ENCODE data around the gene ARFGAP3. TPM values are rescaled to one million over a fixed set of nuclear protein-coding genes. Genes with fewer than 3 reads are reported as not detected.

ARFGAP3 gene
- total and polyA plus RNA-seq, 2 experiments from 2014 or later, result 14.8 to 19.1 TPM

DNA sequence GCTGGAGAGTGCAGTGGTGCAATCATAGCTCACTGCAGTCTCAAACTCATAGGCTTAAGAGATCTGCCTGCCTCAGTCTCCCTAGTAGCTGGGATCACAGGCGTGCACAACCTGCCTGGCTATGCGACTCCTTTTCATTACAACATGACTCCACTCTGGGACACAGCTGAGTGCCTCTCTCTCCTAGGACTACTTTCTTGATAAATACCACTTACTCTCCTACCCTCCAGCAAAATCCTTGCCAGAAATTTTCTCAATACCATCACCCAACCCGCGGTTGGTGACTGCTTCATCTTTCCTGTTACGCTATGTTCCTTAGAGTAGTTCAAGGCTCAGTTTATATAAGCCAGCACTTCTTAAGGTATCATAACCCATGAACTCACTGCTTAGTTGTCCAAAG is 26.9 kb downstream of the ARFGAP3 start (continued):
- TF ChIP-seq, protein P1, sequence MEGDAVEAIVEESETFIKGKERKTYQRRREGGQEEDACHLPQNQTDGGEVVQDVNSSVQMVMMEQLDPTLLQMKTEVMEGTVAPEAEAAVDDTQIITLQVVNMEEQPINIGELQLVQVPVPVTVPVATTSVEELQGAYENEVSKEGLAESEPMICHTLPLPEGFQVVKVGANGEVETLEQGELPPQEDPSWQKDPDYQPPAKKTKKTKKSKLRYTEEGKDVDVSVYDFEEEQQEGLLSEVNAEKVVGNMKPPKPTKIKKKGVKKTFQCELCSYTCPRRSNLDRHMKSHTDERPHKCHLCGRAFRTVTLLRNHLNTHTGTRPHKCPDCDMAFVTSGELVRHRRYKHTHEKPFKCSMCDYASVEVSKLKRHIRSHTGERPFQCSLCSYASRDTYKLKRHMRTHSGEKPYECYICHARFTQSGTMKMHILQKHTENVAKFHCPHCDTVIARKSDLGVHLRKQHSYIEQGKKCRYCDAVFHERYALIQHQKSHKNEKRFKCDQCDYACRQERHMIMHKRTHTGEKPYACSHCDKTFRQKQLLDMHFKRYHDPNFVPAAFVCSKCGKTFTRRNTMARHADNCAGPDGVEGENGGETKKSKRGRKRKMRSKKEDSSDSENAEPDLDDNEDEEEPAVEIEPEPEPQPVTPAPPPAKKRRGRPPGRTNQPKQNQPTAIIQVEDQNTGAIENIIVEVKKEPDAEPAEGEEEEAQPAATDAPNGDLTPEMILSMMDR (conservative IDR thresholded peaks at IDR 0.05; ENCODE audit: low read depth in 2 of 2), result no peak
- TF ChIP-seq ZNF114 (CRISPR knock-in tag; IDR thresholded peaks at IDR 0.05), result no peak
- TF ChIP-seq ZNF331 (CRISPR knock-in tag; IDR thresholded peaks at IDR 0.05; ENCODE audit: low read depth), result no peak
- TF ChIP-seq NANOG (IDR thresholded peaks at IDR 0.05; ENCODE audit: borderline replicate concordance), result no peak
- TF ChIP-seq EZH2 (IDR thresholded peaks at IDR 0.05; ENCODE audit: low read depth, unreplicated experiment), result no peak
- TF ChIP-seq, protein P2, sequence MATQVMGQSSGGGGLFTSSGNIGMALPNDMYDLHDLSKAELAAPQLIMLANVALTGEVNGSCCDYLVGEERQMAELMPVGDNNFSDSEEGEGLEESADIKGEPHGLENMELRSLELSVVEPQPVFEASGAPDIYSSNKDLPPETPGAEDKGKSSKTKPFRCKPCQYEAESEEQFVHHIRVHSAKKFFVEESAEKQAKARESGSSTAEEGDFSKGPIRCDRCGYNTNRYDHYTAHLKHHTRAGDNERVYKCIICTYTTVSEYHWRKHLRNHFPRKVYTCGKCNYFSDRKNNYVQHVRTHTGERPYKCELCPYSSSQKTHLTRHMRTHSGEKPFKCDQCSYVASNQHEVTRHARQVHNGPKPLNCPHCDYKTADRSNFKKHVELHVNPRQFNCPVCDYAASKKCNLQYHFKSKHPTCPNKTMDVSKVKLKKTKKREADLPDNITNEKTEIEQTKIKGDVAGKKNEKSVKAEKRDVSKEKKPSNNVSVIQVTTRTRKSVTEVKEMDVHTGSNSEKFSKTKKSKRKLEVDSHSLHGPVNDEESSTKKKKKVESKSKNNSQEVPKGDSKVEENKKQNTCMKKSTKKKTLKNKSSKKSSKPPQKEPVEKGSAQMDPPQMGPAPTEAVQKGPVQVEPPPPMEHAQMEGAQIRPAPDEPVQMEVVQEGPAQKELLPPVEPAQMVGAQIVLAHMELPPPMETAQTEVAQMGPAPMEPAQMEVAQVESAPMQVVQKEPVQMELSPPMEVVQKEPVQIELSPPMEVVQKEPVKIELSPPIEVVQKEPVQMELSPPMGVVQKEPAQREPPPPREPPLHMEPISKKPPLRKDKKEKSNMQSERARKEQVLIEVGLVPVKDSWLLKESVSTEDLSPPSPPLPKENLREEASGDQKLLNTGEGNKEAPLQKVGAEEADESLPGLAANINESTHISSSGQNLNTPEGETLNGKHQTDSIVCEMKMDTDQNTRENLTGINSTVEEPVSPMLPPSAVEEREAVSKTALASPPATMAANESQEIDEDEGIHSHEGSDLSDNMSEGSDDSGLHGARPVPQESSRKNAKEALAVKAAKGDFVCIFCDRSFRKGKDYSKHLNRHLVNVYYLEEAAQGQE (IDR thresholded peaks at IDR 0.05; ENCODE audit: unreplicated experiment), result no peak

DNA sequence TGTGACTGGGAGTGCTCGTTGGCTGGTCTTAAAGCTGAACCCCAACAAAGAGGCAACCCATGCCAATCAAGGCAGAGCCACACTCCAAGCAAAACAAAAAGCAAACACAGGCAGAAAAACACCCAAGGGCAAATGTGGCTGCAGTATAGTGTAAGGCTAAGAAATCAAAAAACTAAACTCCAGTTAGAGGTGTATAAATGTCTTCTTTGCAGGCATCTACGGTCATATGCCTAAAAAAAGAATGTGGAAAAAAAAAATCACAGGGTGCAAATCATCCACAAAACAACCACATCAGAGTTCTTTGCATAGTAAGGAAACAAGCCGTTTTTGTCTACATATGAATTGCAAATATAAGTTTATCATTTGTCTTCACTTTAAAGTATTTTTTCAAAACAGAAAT is 27.8 kb downstream of the ARFGAP3 start:
- Mint-ChIP-seq H3K9me3 (no peaks in the 10 kb centered on the region), H3K36me3 (ENCODE audit: low read depth) (no peaks in the 10 kb centered on the region; the same call in 2 of the 3 replicates), H3K27me3 (ENCODE audit: insufficient read depth, low read depth, poor library complexity) (no peaks in the 10 kb centered on the region), H3K4me3 (no peak overlapping the region), H3K27ac (no peak overlapping the region), H3K4me1 (no peaks in the 10 kb centered on the region)
- ATAC-seq (no peak), DNase-seq (ENCODE audit: low spot score) (no peak)
- Histone ChIP-seq H2AFZ (no peak overlapping the region), H3F3A (replicated peaks; ENCODE audit: low read depth) (no peaks in the 10 kb centered on the region), H3K27ac (ENCODE audit: low read depth) (no peak overlapping the region), H3K36me3 (ENCODE audit: insufficient read depth) (no peaks in the 10 kb centered on the region), H4K20me1 (replicated peaks; ENCODE audit: insufficient read depth) (no peaks in the 10 kb centered on the region), H3K4me3 (no peak overlapping the region), H3K4me2 (no peak overlapping the region), H3K79me2 (replicated peaks; ENCODE audit: insufficient read depth) (no peaks in the 10 kb centered on the region), H3K27me3 (ENCODE audit: insufficient read depth) (no peaks in the 10 kb centered on the region), H3K4me1 (ENCODE audit: insufficient read depth) (no peaks in the 10 kb centered on the region), H3K9me2 (ENCODE audit: insufficient read depth) (no peaks in the 10 kb centered on the region)
- no peak for TF ChIP-seq ZNF331 (CRISPR knock-in tag; IDR thresholded peaks at IDR 0.05; ENCODE audit: low read depth)
- no peak for TF ChIP-seq EZH2 (IDR thresholded peaks at IDR 0.05; ENCODE audit: low read depth, unreplicated experiment)
- no peak for TF ChIP-seq STAT1 (IDR thresholded peaks at IDR 0.05; ENCODE audit: unreplicated experiment)
- TF ChIP-seq CREB1 (CRISPR knock-in tag; IDR thresholded peaks at IDR 0.05; ENCODE audit: low read depth), result no peak
- TF ChIP-seq ZNF114 (CRISPR knock-in tag; IDR thresholded peaks at IDR 0.05), result no peak
- TF ChIP-seq, protein P2 (IDR thresholded peaks at IDR 0.05; ENCODE audit: unreplicated experiment), result no peak
- no peak for TF ChIP-seq NANOG (IDR thresholded peaks at IDR 0.05; ENCODE audit: borderline replicate concordance)
- TF ChIP-seq, protein P3, sequence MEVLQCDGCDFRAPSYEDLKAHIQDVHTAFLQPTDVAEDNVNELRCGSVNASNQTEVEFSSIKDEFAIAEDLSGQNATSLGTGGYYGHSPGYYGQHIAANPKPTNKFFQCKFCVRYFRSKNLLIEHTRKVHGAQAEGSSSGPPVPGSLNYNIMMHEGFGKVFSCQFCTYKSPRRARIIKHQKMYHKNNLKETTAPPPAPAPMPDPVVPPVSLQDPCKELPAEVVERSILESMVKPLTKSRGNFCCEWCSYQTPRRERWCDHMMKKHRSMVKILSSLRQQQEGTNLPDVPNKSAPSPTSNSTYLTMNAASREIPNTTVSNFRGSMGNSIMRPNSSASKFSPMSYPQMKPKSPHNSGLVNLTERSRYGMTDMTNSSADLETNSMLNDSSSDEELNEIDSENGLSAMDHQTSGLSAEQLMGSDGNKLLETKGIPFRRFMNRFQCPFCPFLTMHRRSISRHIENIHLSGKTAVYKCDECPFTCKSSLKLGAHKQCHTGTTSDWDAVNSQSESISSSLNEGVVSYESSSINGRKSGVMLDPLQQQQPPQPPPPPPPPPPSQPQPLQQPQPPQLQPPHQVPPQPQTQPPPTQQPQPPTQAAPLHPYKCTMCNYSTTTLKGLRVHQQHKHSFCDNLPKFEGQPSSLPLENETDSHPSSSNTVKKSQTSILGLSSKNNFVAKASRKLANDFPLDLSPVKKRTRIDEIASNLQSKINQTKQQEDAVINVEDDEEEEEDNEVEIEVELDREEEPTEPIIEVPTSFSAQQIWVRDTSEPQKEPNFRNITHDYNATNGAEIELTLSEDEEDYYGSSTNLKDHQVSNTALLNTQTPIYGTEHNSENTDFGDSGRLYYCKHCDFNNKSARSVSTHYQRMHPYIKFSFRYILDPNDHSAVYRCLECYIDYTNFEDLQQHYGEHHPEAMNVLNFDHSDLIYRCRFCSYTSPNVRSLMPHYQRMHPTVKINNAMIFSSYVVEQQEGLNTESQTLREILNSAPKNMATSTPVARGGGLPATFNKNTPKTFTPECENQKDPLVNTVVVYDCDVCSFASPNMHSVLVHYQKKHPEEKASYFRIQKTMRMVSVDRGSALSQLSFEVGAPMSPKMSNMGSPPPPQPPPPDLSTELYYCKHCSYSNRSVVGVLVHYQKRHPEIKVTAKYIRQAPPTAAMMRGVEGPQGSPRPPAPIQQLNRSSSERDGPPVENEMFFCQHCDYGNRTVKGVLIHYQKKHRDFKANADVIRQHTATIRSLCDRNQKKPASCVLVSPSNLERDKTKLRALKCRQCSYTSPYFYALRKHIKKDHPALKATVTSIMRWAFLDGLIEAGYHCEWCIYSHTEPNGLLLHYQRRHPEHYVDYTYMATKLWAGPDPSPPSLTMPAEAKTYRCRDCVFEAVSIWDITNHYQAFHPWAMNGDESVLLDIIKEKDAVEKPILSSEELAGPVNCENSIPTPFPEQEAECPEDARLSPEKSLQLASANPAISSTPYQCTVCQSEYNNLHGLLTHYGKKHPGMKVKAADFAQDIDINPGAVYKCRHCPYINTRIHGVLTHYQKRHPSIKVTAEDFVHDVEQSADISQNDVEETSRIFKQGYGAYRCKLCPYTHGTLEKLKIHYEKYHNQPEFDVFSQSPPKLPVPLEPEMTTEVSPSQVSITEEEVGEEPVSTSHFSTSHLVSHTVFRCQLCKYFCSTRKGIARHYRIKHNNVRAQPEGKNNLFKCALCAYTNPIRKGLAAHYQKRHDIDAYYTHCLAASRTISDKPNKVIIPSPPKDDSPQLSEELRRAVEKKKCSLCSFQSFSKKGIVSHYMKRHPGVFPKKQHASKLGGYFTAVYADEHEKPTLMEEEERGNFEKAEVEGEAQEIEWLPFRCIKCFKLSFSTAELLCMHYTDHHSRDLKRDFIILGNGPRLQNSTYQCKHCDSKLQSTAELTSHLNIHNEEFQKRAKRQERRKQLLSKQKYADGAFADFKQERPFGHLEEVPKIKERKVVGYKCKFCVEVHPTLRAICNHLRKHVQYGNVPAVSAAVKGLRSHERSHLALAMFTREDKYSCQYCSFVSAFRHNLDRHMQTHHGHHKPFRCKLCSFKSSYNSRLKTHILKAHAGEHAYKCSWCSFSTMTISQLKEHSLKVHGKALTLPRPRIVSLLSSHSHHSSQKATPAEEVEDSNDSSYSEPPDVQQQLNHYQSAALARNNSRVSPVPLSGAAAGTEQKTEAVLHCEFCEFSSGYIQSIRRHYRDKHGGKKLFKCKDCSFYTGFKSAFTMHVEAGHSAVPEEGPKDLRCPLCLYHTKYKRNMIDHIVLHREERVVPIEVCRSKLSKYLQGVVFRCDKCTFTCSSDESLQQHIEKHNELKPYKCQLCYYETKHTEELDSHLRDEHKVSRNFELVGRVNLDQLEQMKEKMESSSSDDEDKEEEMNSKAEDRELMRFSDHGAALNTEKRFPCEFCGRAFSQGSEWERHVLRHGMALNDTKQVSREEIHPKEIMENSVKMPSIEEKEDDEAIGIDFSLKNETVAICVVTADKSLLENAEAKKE (CRISPR knock-in tag; IDR thresholded peaks at IDR 0.05), result no peak

All from GM23338 (cell line).